H1 (cell line): Measurements from ENCODE around the gene ARMS2. TPM values are rescaled to one million over a fixed set of nuclear protein-coding genes. Genes with fewer than 3 reads are reported as not detected.

Source experiments
- CTCF ChIA-PET: fragments of 300-600 bp; sonication (Branson Sonifier 250); formaldehyde crosslinking; loops from one replicate; lab custom pipeline; 2021; ENCODE audit not compliant: partially characterized antibody; lab: Charles Lee
- POLR2A ChIA-PET: fragments of 300-600 bp; sonication (Branson Sonifier 250); formaldehyde crosslinking; loops from one replicate; lab custom pipeline; 2021; ENCODE audit warnings: inconsistent platforms; ENCODE audit not compliant: partially characterized antibody; lab: Charles Lee
- DNase-seq, 2 experiments: peaks; one replicate each; pipeline versions ENCODE4 v3.0.0 to v3.0.0-alpha.2; 2010 to 2022; ENCODE audit warnings: low spot score in 2 of 2, low read depth in 1 of 2, mixed read lengths in 1 of 2
- FAIRE-seq: peaks from 2 replicates; lab custom pipeline; 2011; peaks lifted over from hg19 to GRCh38; lab: Jason Lieb, UNC
- H2AFZ ChIP-seq: 2 replicates; pipeline ENCODE4 v1.8.1; 2012; ENCODE audit warnings: low read length, inconsistent platforms
- H2AK5ac ChIP-seq: 2 replicates; pipeline ENCODE4 v1.6.1; 2013; ENCODE audit warnings: low read depth, low read length
- H2BK120ac ChIP-seq: replicated peaks from 2 replicates; pipeline ENCODE3; 2013; ENCODE audit warnings: low read depth, low read length, inconsistent platforms
- H2BK12ac ChIP-seq: 2 replicates; pipeline ENCODE4 v1.6.1; 2013; ENCODE audit warnings: low read depth, low read length
- H2BK15ac ChIP-seq: 2 replicates; pipeline ENCODE4 v1.6.1; 2013; ENCODE audit warnings: low read length
- H2BK20ac ChIP-seq: 2 replicates; pipeline ENCODE4 v1.6.1; 2013; ENCODE audit warnings: low read length
- H2BK5ac ChIP-seq: 2 replicates; pipeline ENCODE4 v1.6.1; 2013; ENCODE audit warnings: low read depth, low read length
- H3K14ac ChIP-seq: 2 replicates; pipeline ENCODE4 v1.6.1; 2013; ENCODE audit warnings: inconsistent platforms; ENCODE audit not compliant: insufficient read length
- H3K18ac ChIP-seq: 2 replicates; pipeline ENCODE4 v1.6.1; 2013; ENCODE audit warnings: low read length; ENCODE audit errors: extremely low read depth
- H3K23ac ChIP-seq: 2 replicates; pipeline ENCODE4 v1.6.1; 2013; ENCODE audit warnings: inconsistent platforms; ENCODE audit not compliant: insufficient read length
- H3K23me2 ChIP-seq: 2 replicates; pipeline ENCODE4 v1.6.1; 2013; ENCODE audit warnings: low read depth, low read length
- H3K27ac ChIP-seq: 2 replicates; pipeline ENCODE4 v1.6.1; 2011; ENCODE audit warnings: low read depth, low read length, inconsistent platforms
- H3K27me3 ChIP-seq, 4 experiments: replicated peaks in 1 of 4; 1 replicate in 1 of 4; 2 replicates in 3 of 4; pipeline versions ENCODE4 v1.6.1 to v1.8.1; 2011 to 2013; ENCODE audit warnings: low read length in 3 of 4, mild to moderate bottlenecking in 3 of 4, inconsistent platforms in 2 of 4, mixed read lengths in 2 of 4, moderate library complexity in 1 of 4; ENCODE audit not compliant: control insufficient read depth in 3 of 4, insufficient read depth in 3 of 4; ENCODE audit errors: extremely low read depth in 1 of 4
- H3K36me3 ChIP-seq, 4 experiments: 2 replicates each; pipeline versions ENCODE4 v1.6.1 to v1.8.1; 2011 to 2013; ENCODE audit warnings: mild to moderate bottlenecking in 4 of 4, low read length in 3 of 4, moderate library complexity in 2 of 4, control low read depth in 1 of 4, inconsistent platforms in 1 of 4; ENCODE audit not compliant: insufficient read depth in 4 of 4, control insufficient read depth in 2 of 4
- H3K4ac ChIP-seq: replicated peaks from 2 replicates; pipeline ENCODE3; 2013; ENCODE audit warnings: low read length, low read depth, mixed read lengths, inconsistent platforms; ENCODE audit not compliant: insufficient read length
- H3K4me1 ChIP-seq, 4 experiments: replicated peaks in 1 of 4; 1 replicate in 1 of 4; 2 replicates in 3 of 4; pipeline versions ENCODE4 v1.6.1 to v1.8.1; 2011 to 2013; ENCODE audit warnings: low read length in 3 of 4, inconsistent platforms in 2 of 4, mixed read lengths in 1 of 4; ENCODE audit not compliant: insufficient read depth in 4 of 4, control insufficient read depth in 3 of 4
- H3K4me2 ChIP-seq, 2 experiments: 2 replicates each; pipeline versions ENCODE4 v1.6.1 to v1.8.1; 2011 to 2013; ENCODE audit warnings: low read depth in 2 of 2, low read length in 2 of 2, control low read depth in 1 of 2, inconsistent platforms in 1 of 2, mild to moderate bottlenecking in 1 of 2; ENCODE audit not compliant: insufficient read depth in 1 of 2
- H3K4me3 ChIP-seq, 4 experiments: fragments of 200-600, 300-600 bp in 1 of 4; sonication (generic), shearing (Covaris generic), sonication (Bioruptor Twin) in 1 of 4; 2 replicates each; pipeline versions ENCODE4 v1.5.1 to v1.8.1; 2011 to 2016; ENCODE audit warnings: low read length in 4 of 4, low read depth in 3 of 4, control low read depth in 2 of 4, inconsistent platforms in 2 of 4, mild to moderate bottlenecking in 2 of 4, mixed read lengths in 1 of 4, moderate library complexity in 1 of 4; ENCODE audit not compliant: insufficient read depth in 2 of 4; ENCODE audit errors: extremely low read depth in 1 of 4
- H3K56ac ChIP-seq: replicated peaks from 2 replicates; pipeline ENCODE3; 2013; ENCODE audit warnings: low read depth, mild to moderate bottlenecking, mixed read lengths, low read length, inconsistent platforms; ENCODE audit not compliant: insufficient read length
- H3K79me1 ChIP-seq: 2 replicates; pipeline ENCODE4 v1.6.1; 2013; ENCODE audit warnings: low read depth, low read length, control low read depth
- H3K79me2 ChIP-seq, 2 experiments: 2 replicates each; pipeline versions ENCODE4 v1.6.1 to v1.8.1; 2012 to 2013; ENCODE audit warnings: low read length in 2 of 2, mild to moderate bottlenecking in 2 of 2, inconsistent platforms in 1 of 2; ENCODE audit not compliant: insufficient read depth in 2 of 2, control insufficient read depth in 1 of 2
- H3K9ac ChIP-seq, 4 experiments: replicated peaks in 1 of 4; 1 replicate in 1 of 4; 2 replicates in 3 of 4; pipeline versions ENCODE4 v1.6.1 to v1.8.1; 2011 to 2013; ENCODE audit warnings: low read depth in 3 of 4, low read length in 3 of 4, control low read depth in 2 of 4, mild to moderate bottlenecking in 2 of 4, moderate library complexity in 2 of 4, inconsistent platforms in 1 of 4; ENCODE audit errors: extremely low read depth in 1 of 4
- H3K9me3 ChIP-seq, 2 experiments: 2 replicates each; pipeline versions ENCODE4 v1.6.1 to v1.8.1; 2012 to 2013; ENCODE audit warnings: mild to moderate bottlenecking in 2 of 2, moderate library complexity in 2 of 2, control low read depth in 1 of 2, inconsistent platforms in 1 of 2, low read depth in 1 of 2, low read length in 1 of 2, mixed read lengths in 1 of 2; ENCODE audit not compliant: insufficient read depth in 2 of 2
- H4K20me1 ChIP-seq, 2 experiments: replicated peaks in 1 of 2; 2 replicates each; pipeline versions ENCODE3 to v1.8.1; 2011 to 2013; ENCODE audit warnings: inconsistent platforms in 2 of 2, low read length in 2 of 2, mild to moderate bottlenecking in 1 of 2; ENCODE audit not compliant: insufficient read depth in 2 of 2, control insufficient read depth in 1 of 2
- H4K5ac ChIP-seq: 2 replicates; pipeline ENCODE4 v1.6.1; 2013; ENCODE audit warnings: low read length, low read depth, mixed read lengths, inconsistent platforms; ENCODE audit not compliant: insufficient read length
- H4K8ac ChIP-seq: 2 replicates; pipeline ENCODE4 v1.8.0; 2013; ENCODE audit warnings: mild to moderate bottlenecking, moderate library complexity, low read length, inconsistent platforms; ENCODE audit not compliant: insufficient read depth; ENCODE audit errors: extremely low read depth
- H4K91ac ChIP-seq: replicated peaks from 2 replicates; pipeline ENCODE3; 2013; ENCODE audit warnings: low read length, mixed read lengths, inconsistent platforms; ENCODE audit not compliant: insufficient read length
- BCL11A ChIP-seq, 2 experiments: IDR thresholded peaks; one replicate each; pipeline ENCODE4 v1.6.1; 2011; ENCODE audit warnings: low read depth in 2 of 2, low read length in 2 of 2, mild to moderate bottlenecking in 2 of 2
- CEBPB ChIP-seq: IDR thresholded peaks from 2 replicates; pipeline ENCODE4 v1.6.1; 2012; ENCODE audit warnings: low read depth, low read length
- EP300 ChIP-seq, 2 experiments: IDR thresholded peaks; 1 replicate in 1 of 2; 2 replicates in 1 of 2; pipeline ENCODE4 v1.6.1; 2011 to 2012; ENCODE audit warnings: low read depth in 2 of 2, low read length in 2 of 2, mild to moderate bottlenecking in 2 of 2, borderline replicate concordance in 1 of 2, inconsistent platforms in 1 of 2, moderate library complexity in 1 of 2
- EZH2 ChIP-seq: fragments of 200-600 bp; sonication (generic); IDR thresholded peaks from 2 replicates; pipeline ENCODE4 v1.7.1; 2012; ENCODE audit warnings: low read depth, mild to moderate bottlenecking, moderate library complexity, low read length, inconsistent platforms; ENCODE audit not compliant: severe bottlenecking
- GABPA ChIP-seq: IDR thresholded peaks from 2 replicates; pipeline ENCODE4 v1.6.1; 2011; ENCODE audit warnings: mild to moderate bottlenecking, low read length, moderate library complexity, borderline replicate concordance; ENCODE audit not compliant: insufficient read depth
- GTF2F1 ChIP-seq: IDR thresholded peaks from 2 replicates; pipeline ENCODE4 v1.6.1; 2012; ENCODE audit warnings: low read depth, low read length, improper control_type of control experiment, borderline replicate concordance
- JUN ChIP-seq: IDR thresholded peaks from 2 replicates; pipeline ENCODE4 v1.6.1; 2011; ENCODE audit warnings: low read depth, mild to moderate bottlenecking, improper control_type of control experiment, low read length
- KDM4A ChIP-seq: IDR thresholded peaks from one replicate; pipeline ENCODE4 v1.7.1; 2012; ENCODE audit warnings: low read depth, mild to moderate bottlenecking, moderate library complexity, low read length, inconsistent platforms; ENCODE audit not compliant: severe bottlenecking
- RBBP5 ChIP-seq: IDR thresholded peaks from 2 replicates; pipeline ENCODE4 v1.7.1; 2012; ENCODE audit warnings: low read depth, mild to moderate bottlenecking, inconsistent platforms, low read length, moderate library complexity, borderline replicate concordance
- SRF ChIP-seq: IDR thresholded peaks from 2 replicates; pipeline ENCODE4 v1.6.1; 2011; ENCODE audit warnings: mild to moderate bottlenecking, low read depth, low read length, moderate library complexity
- TBP ChIP-seq: IDR thresholded peaks from 2 replicates; pipeline ENCODE4 v1.6.1; 2011; ENCODE audit warnings: low read depth, low read length, improper control_type of control experiment
- ZNF274 ChIP-seq: IDR thresholded peaks from 2 replicates; pipeline ENCODE4 v1.7.0; 2012; ENCODE audit warnings: low read length, borderline replicate concordance; ENCODE audit errors: extremely low read depth
- WGBS, 2 experiments: shearing (Covaris generic) in 1 of 2; methylation state at CpG; one replicate each; pipeline versions ENCODE4 v1.1.6 to v1.1.7; 2013 to 2015; ENCODE audit warnings: low lambda C conversion rate in 2 of 2, mixed read lengths in 2 of 2, inconsistent platforms in 1 of 2, low coverage in 1 of 2, missing lambda C conversion rate in 1 of 2; ENCODE audit not compliant: insufficient replicate concordance in 2 of 2, insufficient coverage in 1 of 2, insufficient read length in 1 of 2; ENCODE audit errors: extremely low coverage in 1 of 2, missing lambda C conversion rate in 1 of 2; 5-methylcytosine and 5-hydroxymethylcytosine counted together
- polyA plus RNA-seq, 7 experiments: library from polyadenylated mRNA; depleted of rRNA in 3 of 7; stranded (reverse) in 5 of 7; unstranded in 2 of 7; fragments of >200 nt in 5 of 7; fragments of 200-250 nt in 2 of 7; gene quantifications; 1 replicate in 5 of 7; 2 replicates in 1 of 7; 4 replicates in 1 of 7; pipeline versions ENCODE4 v1.2.1 to v1.2.3, GENCODE V29; 2011 to 2013; ENCODE audit warnings: missing spikeins in 2 of 7, mixed read lengths in 2 of 7
- total RNA-seq: library from RNA; stranded (reverse); fragmentation: NEBNext Ultra II Directional; extraction: Animal tissue kit (Norgen Biotek cat#: 25700); gene quantifications from 2 replicates; pipeline ENCODE4 v1.2.1, GENCODE V29; 2021

Gene ARMS2
- total and polyA plus RNA-seq, 2 of the 8 experiments (the other 6 are each of a cell fraction or from before 2014, with no cell fraction given), result not detected

GRCh38 chr10:122481296-122482056 is 27.0 kb downstream of the ARMS2 start:
- Histone ChIP-seq H3K23ac (no peak overlapping the region), H3K4me1 (peaks cover 2 to 15% (median 4%) of the 10 kb centered on the region in 4 experiments; a peak in 6 of 7 replicates), H3K9me3 (peaks cover 0 to 5% of the 10 kb centered on the region in 2 experiments; a peak in 1 of 4 replicates), H2BK120ac (no peak overlapping the region), H4K91ac (no peak overlapping the region), H3K4me3 (no peak overlapping the region), H2AK5ac (no peak overlapping the region), H3K23me2 (no peaks in the 10 kb centered on the region), H2BK15ac (no peak overlapping the region), H3K79me1 (no peaks in the 10 kb centered on the region), H3K14ac (no peak overlapping the region), H3K27me3 (no peaks in the 10 kb centered on the region), H3K4me2 (no peak overlapping the region), H3K18ac (no peak overlapping the region), H4K5ac (no peak overlapping the region), H2AFZ (no peak overlapping the region), H4K20me1 (peaks cover 0 to 1% of the 10 kb centered on the region in 2 experiments), H3K56ac (no peak overlapping the region), H4K8ac (no peak overlapping the region), H3K27ac (no peak overlapping the region), H2BK20ac (no peak overlapping the region), H3K36me3 (no peaks in the 10 kb centered on the region), H3K4ac (no peak overlapping the region), H2BK12ac (0 out of 2 replicates have a peak overlapping the region, but pooled peaks have one; percentile 17), H3K9ac (no peak overlapping the region), H2BK5ac (no peak overlapping the region), H3K79me2 (no peaks in the 10 kb centered on the region)
- ChIA-PET POLR2A (no interaction called here), CTCF (interaction anchor here (0.7 to 2.1 kb wide), 2 partner anchors 14 to 1090 kb away, joined by 3 to 5 read pairs; no protein-coding TSS in a partner anchor)
- 90% methylated on average over 5 of the region's 6 CpGs; no CpG with 5 or more reads in 1 of the 2 experiments for WGBS, 2 experiments
- no peak for DNase-seq
- no peak for FAIRE-seq
- TF ChIP-seq SRF (no peak), BCL11A (IDR thresholded peaks at IDR 0.05; ENCODE audit: low read depth in 2 of 2, low read length in 2 of 2) (no peak), EP300 (IDR thresholded peaks at IDR 0.05; ENCODE audit: borderline replicate concordance in 1 of 2, low read depth in 2 of 2, low read length in 2 of 2) (no peak), ZNF274 (no peak), GABPA (no peak), JUN (no peak), KDM4A (no peak), CEBPB (no peak), GTF2F1 (no peak), EZH2 (no peak), TBP (no peak), RBBP5 (no peak)
